ENCODE measurements around the gene CLK2. TPM values are rescaled to one million over a fixed set of nuclear protein-coding genes. Genes with fewer than 3 reads are reported as not detected.

Gene CLK2
- total and polyA plus RNA-seq, 2 of the 8 experiments (the other 6 are each of a cell fraction or from before 2014, with no cell fraction given), result 62.2 to 76.0 TPM

- 95% methylated on average over 18 of the region's 18 CpGs; no CpG with 5 or more reads in 1 of the 2 experiments for WGBS, 2 experiments (ENCODE audit: extremely low coverage in 1 of 2, insufficient coverage in 1 of 2, insufficient read length in 1 of 2, insufficient replicate concordance in 2 of 2, low coverage in 1 of 2, low lambda C conversion rate in 2 of 2, missing lambda C conversion rate in 1 of 2)
- Histone ChIP-seq H2BK5ac (ENCODE audit: low read depth, low read length) (no peak overlapping the region), H2BK20ac (ENCODE audit: low read length) (no peak overlapping the region), H4K8ac (ENCODE audit: extremely low read depth, insufficient read depth, low read length) (no peak overlapping the region), H3K79me2 (ENCODE audit: control insufficient read depth in 1 of 2, insufficient read depth in 2 of 2, low read length in 2 of 2) (no peaks in the 10 kb centered on the region), H3K23ac (ENCODE audit: insufficient read length) (no peak overlapping the region), H3K36me3 (ENCODE audit: control insufficient read depth in 2 of 4, insufficient read depth in 4 of 4, low read length in 3 of 4) (no peaks in the 10 kb centered on the region; a peak in 1 of 8 replicates), H3K4me3 (ENCODE audit: extremely low read depth in 1 of 4, insufficient read depth in 2 of 4, low read depth in 3 of 4, low read length in 4 of 4) (no peak overlapping the region), H3K9me3 (ENCODE audit: insufficient read depth in 2 of 2, low read depth in 1 of 2, low read length in 1 of 2) (no peaks in the 10 kb centered on the region), H3K23me2 (ENCODE audit: low read depth, low read length) (no peaks in the 10 kb centered on the region), H4K91ac (replicated peaks; ENCODE audit: insufficient read length, low read length) (no peak overlapping the region), H2AFZ (ENCODE audit: low read length) (no peak overlapping the region), H3K79me1 (ENCODE audit: low read depth, low read length) (no peaks in the 10 kb centered on the region), H3K27ac (ENCODE audit: low read depth, low read length) (no peak overlapping the region), H3K9ac (replicated peaks in 1 of 4; ENCODE audit: extremely low read depth in 1 of 4, low read depth in 3 of 4, low read length in 3 of 4) (no peak overlapping the region), H2BK15ac (ENCODE audit: low read length) (no peak overlapping the region), H2BK12ac (ENCODE audit: low read depth, low read length) (no peak overlapping the region), H3K4me1 (replicated peaks in 1 of 4; ENCODE audit: control insufficient read depth in 3 of 4, insufficient read depth in 4 of 4, low read length in 3 of 4) (no peaks in the 10 kb centered on the region; a peak in 1 of 7 replicates), H3K18ac (ENCODE audit: extremely low read depth, low read length) (no peak overlapping the region), H3K4me2 (ENCODE audit: insufficient read depth in 1 of 2, low read depth in 2 of 2, low read length in 2 of 2) (no peak overlapping the region), H4K5ac (ENCODE audit: insufficient read length, low read depth, low read length) (no peak overlapping the region), H3K56ac (replicated peaks; ENCODE audit: insufficient read length, low read depth, low read length) (no peak overlapping the region), H4K20me1 (replicated peaks in 1 of 2; ENCODE audit: control insufficient read depth in 1 of 2, insufficient read depth in 2 of 2, low read length in 2 of 2) (no peaks in the 10 kb centered on the region), H2AK5ac (ENCODE audit: low read depth, low read length) (no peak overlapping the region), H2BK120ac (replicated peaks; ENCODE audit: low read depth, low read length) (no peak overlapping the region), H3K4ac (replicated peaks; ENCODE audit: insufficient read length, low read depth, low read length) (no peak overlapping the region), H3K27me3 (replicated peaks in 1 of 4; ENCODE audit: control insufficient read depth in 3 of 4, extremely low read depth in 1 of 4, insufficient read depth in 3 of 4, low read length in 3 of 4) (no peaks in the 10 kb centered on the region), H3K14ac (ENCODE audit: insufficient read length) (no peak overlapping the region)
- DNase-seq (ENCODE audit: low read depth in 1 of 2, low spot score in 2 of 2) (no peak), FAIRE-seq (no peak)
- CTCF ChIA-PET (ENCODE audit: partially characterized antibody), result interaction anchor here (0.6 to 8.4 kb wide), 7 partner anchors 9 to 108 kb away, joined by 3 to 79 read pairs (median 3); partner anchors contain the start of gene FDPS
- POLR2A ChIA-PET (ENCODE audit: partially characterized antibody), result interaction anchor here (0.6 to 2.1 kb wide), 8 partner anchors 12 to 42 kb away, joined by 3 to 7 read pairs (median 5); partner anchors contain the start of genes CLK2, FDPS, RUSC1 and SCAMP3
Observed at GRCh38 chr1:155285631-155286044, 12.3 kb upstream of the CLK2 start.

All from H1 (cell line).